Left lung (tissue), 10 donors: ENCODE measurements around the gene KCTD10. TPM values are rescaled to one million over a fixed set of nuclear protein-coding genes. Genes with fewer than 3 reads are reported as not detected.

Experiments used
- ATAC-seq: fragments of 200-7000 bp; cut with Tn5 transposase; one replicate; pipeline ENCODE4 v1.9.1; 2020; ENCODE audit warnings: moderate library complexity
- DNase-seq, 4 donors: peaks; one replicate each; pipeline ENCODE4 v3.0.0-alpha.2; 2013 to 2020
- H3K27ac ChIP-seq, 2 donors: fragments of 200-600 bp; sonication (generic) in 1 of 2; one replicate each; pipeline versions ENCODE4 v1.5.0 to v1.8.0; 2020 to 2021
- H3K27me3 ChIP-seq, 2 donors: fragments of 200-600 bp; sonication (generic) in 1 of 2; one replicate each; pipeline versions ENCODE4 v1.5.0 to v1.8.0; 2020 to 2021
- H3K36me3 ChIP-seq, 2 donors: fragments of 200-600 bp; sonication (generic) in 1 of 2; one replicate each; pipeline versions ENCODE4 v1.5.0 to v1.8.0; 2020 to 2021
- H3K4me1 ChIP-seq, 2 donors: fragments of 200-600 bp; one replicate each; pipeline ENCODE4 v1.8.0; 2021
- H3K4me3 ChIP-seq, 2 donors: fragments of 200-600 bp; sonication (generic) in 1 of 2; one replicate each; pipeline versions ENCODE4 v1.5.0 to v1.8.0; 2020 to 2021; ENCODE audit warnings: mild to moderate bottlenecking in 1 of 2
- H3K9me3 ChIP-seq, 2 donors: fragments of 200-600 bp; sonication (generic) in 1 of 2; one replicate each; pipeline versions ENCODE4 v1.5.0 to v1.8.0; 2020 to 2021
- intact Hi-C, 2 donors: fragments of 100-400 bp; cut with DNase I; formaldehyde crosslinking; loops; one replicate each; pipeline versions ENCODE4 v1.11.2 to v1.14.2; 2022
- polyA plus RNA-seq, 6 donors: library from polyadenylated mRNA; unstranded; fragments of 120-200 nt; gene quantifications; one replicate each; pipeline ENCODE4 v1.2.1, GENCODE V29; 2013; ENCODE audit not compliant: insufficient read length in 6 of 6
- total RNA-seq, 2 donors: library from RNA; stranded (reverse); fragmentation: NEBNext Ultra II Directional; extraction: Animal tissue kit (Norgen Biotek cat#: 25700); gene quantifications; one replicate each; pipeline ENCODE4 v1.2.1, GENCODE V29; 2021
- TF ChIP-seq, protein P1 (sequence below), 2 donors: fragments of 200-600 bp; sonication (generic) in 1 of 2; IDR thresholded peaks; one replicate each; pipeline versions ENCODE4 v1.5.0 to v1.8.0; 2021; ENCODE audit warnings: antibody characterized with exemption in 2 of 2
- donor health status: DM: no; HTN: yes; CAD: no.
- donor health status: DM: no; HTN: no; CAD: no.

The KCTD10 gene
- total and polyA plus RNA-seq, 8 donors = 42.7 to 68.2 (median 49.7) TPM

DNA sequence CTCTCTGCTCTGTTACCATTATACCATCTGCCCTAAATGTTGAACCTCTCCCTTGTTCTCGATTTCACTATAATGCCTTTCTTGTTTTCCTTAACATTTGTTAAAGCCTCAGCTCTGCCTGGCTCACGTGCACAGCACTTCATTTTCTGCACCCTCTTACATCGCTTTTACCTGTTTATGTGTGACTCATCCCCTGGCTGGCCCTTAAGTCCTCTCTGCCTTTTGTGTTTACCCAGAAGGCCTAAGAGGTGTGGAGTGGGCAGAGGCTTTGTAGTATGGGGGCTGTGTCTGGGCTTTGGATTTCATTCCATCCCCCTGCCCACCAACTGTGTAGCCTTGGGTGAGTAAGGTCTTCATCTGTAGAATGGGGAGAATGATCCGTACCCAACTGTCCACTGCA, 36.9 kb upstream of the KCTD10 start:
- peak; percentile 63 for ATAC-seq
- H3K9me3 ChIP-seq = no peaks in the 10 kb centered on the region
- TF ChIP-seq, protein P1, sequence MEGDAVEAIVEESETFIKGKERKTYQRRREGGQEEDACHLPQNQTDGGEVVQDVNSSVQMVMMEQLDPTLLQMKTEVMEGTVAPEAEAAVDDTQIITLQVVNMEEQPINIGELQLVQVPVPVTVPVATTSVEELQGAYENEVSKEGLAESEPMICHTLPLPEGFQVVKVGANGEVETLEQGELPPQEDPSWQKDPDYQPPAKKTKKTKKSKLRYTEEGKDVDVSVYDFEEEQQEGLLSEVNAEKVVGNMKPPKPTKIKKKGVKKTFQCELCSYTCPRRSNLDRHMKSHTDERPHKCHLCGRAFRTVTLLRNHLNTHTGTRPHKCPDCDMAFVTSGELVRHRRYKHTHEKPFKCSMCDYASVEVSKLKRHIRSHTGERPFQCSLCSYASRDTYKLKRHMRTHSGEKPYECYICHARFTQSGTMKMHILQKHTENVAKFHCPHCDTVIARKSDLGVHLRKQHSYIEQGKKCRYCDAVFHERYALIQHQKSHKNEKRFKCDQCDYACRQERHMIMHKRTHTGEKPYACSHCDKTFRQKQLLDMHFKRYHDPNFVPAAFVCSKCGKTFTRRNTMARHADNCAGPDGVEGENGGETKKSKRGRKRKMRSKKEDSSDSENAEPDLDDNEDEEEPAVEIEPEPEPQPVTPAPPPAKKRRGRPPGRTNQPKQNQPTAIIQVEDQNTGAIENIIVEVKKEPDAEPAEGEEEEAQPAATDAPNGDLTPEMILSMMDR (IDR thresholded peaks at IDR 0.05) = no peak
- peaks cover 0 to 4% of the 10 kb centered on the region in 2 donors for H3K4me1 ChIP-seq
- H3K27ac ChIP-seq = no peak overlapping the region
- DNase-seq = peak in 1 of 4 donors; percentile 44
- H3K36me3 ChIP-seq = peaks cover 0 to 96% of the 10 kb centered on the region in 2 donors
- no peaks in the 10 kb centered on the region for H3K27me3 ChIP-seq
- intact Hi-C loops = loop anchor here in 1 of 2 donors (10.0 kb wide), 1 partner anchor 261 kb away; no protein-coding TSS in a partner anchor
- no peak overlapping the region for H3K4me3 ChIP-seq

DNA sequence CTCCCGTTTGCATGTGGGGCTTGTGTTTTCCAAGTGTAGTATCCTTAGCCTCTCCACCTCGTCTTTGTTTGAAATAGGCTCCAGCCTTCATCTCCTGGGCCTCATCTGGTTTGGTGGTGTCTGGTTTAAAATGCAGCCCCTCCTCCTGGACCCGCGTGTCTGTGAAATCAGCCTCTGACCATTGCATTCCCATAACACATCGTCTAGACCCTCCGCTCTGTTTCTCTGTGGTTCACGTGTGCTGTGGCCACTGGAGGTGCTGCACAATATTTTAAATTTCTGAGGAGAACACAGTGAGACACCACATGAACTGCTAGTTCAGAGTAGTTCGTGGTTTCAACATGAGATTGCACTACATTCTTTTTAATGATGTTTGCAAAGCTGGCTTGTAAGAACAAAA, 36.0 kb upstream of the KCTD10 start:
- Histone ChIP-seq H3K27me3 (no peaks in the 10 kb centered on the region), H3K27ac (no peak overlapping the region), H3K9me3 (no peaks in the 10 kb centered on the region), H3K36me3 (peaks cover 0 to 99% of the 10 kb centered on the region in 2 donors), H3K4me3 (no peak overlapping the region), H3K4me1 (peaks cover 0 to 4% of the 10 kb centered on the region in 2 donors)
- no peak for DNase-seq
- TF ChIP-seq, protein P1 (IDR thresholded peaks at IDR 0.05) = no peak
- intact Hi-C loops = loop anchor here in 1 of 2 donors (10.0 kb wide), 1 partner anchor 262 kb away; no protein-coding TSS in a partner anchor
- ATAC-seq = peak; percentile 15

DNA sequence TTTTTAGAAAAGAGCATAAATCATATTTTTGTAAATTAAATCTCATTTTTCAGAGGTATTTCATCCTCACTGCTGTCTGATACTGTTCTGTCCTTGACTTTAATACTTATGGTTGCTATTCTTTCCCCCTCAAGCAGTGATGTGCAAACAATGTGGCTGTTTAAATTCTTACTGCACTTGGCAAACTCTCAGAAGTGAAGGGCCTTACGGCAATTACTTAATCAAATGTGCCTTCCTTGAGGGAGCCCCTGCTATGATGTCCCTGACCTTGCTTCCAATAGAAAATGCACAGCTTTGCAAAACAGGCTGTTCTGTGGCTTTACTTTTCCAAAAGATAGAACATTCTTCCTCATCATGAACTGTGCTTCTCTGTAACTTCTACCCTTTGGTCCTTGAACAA, 35.5 kb upstream of the KCTD10 start:
- ATAC-seq (peak; percentile 78), DNase-seq (peak in 2 of 4 donors; percentile 7 to 43)
- H3K27ac ChIP-seq = no peak overlapping the region
- H3K27me3 ChIP-seq = no peaks in the 10 kb centered on the region
- TF ChIP-seq, protein P1 (IDR thresholded peaks at IDR 0.05) = no peak
- no peaks in the 10 kb centered on the region for H3K9me3 ChIP-seq
- no peak overlapping the region for H3K4me3 ChIP-seq
- H3K36me3 ChIP-seq = peaks cover 0 to 99% of the 10 kb centered on the region in 2 donors
- intact Hi-C loops = loop anchor here in 1 of 2 donors (10.0 kb wide), 1 partner anchor 262 kb away; no protein-coding TSS in a partner anchor
- peaks cover 0 to 4% of the 10 kb centered on the region in 2 donors for H3K4me1 ChIP-seq

DNA sequence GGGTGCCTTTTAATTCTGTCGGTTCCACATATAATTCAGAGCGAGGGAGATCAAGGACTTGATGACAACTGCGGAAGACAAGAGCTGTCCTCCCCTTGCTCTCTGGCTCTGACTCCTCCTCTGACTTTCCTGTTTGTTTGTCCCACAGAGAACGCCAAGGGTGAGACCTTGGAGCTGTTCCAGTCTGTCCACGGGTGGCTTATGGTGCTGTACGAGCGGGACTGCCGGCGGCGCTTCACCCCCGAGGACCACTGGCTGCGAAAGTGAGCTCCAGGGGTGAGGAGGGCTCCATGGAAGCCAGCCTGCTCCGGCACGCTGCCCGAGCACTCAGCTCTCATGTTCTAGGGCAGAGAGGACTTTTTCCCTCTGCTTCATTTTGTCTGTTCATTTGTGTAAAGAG, 33.1 kb upstream of the KCTD10 start:
- peaks cover 0 to 100% of the 10 kb centered on the region in 2 donors for H3K36me3 ChIP-seq
- H3K4me3 ChIP-seq = no peak overlapping the region
- H3K4me1 ChIP-seq = peaks cover 0 to 4% of the 10 kb centered on the region in 2 donors
- TF ChIP-seq, protein P1 (IDR thresholded peaks at IDR 0.05) = no peak
- H3K27ac ChIP-seq = no peak overlapping the region
- H3K9me3 ChIP-seq = no peaks in the 10 kb centered on the region
- DNase-seq (no peak), ATAC-seq (no peak)
- H3K27me3 ChIP-seq = no peaks in the 10 kb centered on the region
- intact Hi-C loops = loop anchor here in 1 of 2 donors (10.0 kb wide), 1 partner anchor 265 kb away; no protein-coding TSS in a partner anchor

DNA sequence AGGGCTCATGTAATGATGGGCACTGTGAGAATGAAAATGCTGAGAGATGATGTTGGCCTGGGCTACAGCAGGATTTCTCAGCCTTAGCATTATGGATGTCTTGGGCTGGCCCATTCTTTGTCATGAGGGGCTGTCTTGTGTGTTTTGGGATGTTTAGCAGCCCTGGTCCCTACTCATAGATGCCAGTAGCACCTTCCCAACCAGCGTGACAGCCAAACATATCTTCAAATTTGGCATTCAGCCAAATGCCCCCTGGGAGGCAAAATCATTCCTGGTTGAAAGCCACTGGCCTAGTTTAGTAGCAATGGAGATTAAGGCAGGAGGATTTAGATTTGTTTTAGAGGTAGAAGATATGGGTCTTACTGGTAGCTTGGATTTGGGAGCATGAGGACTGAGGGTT, 27.0 kb upstream of the KCTD10 start:
- DNase-seq = no peak
- no peak overlapping the region for H3K4me3 ChIP-seq
- H3K27ac ChIP-seq = no peak overlapping the region
- H3K4me1 ChIP-seq = no peaks in the 10 kb centered on the region
- H3K36me3 ChIP-seq = peaks cover 2 to 100% of the 10 kb centered on the region in 2 donors
- H3K9me3 ChIP-seq = no peaks in the 10 kb centered on the region
- intact Hi-C loops = no loop called here
- H3K27me3 ChIP-seq = no peaks in the 10 kb centered on the region
- ATAC-seq = no peak
- TF ChIP-seq, protein P1 (IDR thresholded peaks at IDR 0.05) = no peak
